HG03139 (cell line): ENCODE data around the gene GNL1.
"Not testable (repeated sequence)": the region's sequence is repeated elsewhere in the genome, so short reads cannot be mapped to it uniquely, and the experiment has no call there.

Source experiments
- ATAC-seq: cut with Tn5 transposase; IDR thresholded peaks from one replicate; pipeline ENCODE4 v1.9.1; 2021; ENCODE audit not compliant: unreplicated experiment

The GNL1 gene

GRCh38 chr6:30556066-30556905, at the start of gene GNL1:
GNL1 (minus strand) TSS chr6:30556489; CDS start chr6:30556203, 286 bp downstream.
- ATAC-seq, result peak; percentile 56

- no peak for ATAC-seq
Observed at GRCh38 chr6:30603961-30604360, 47.7 kb upstream of the GNL1 start.

- no peak for ATAC-seq
Observed at GRCh38 chr6:30601815-30602641, 45.7 kb upstream of the GNL1 start.

GRCh38 chr6:30601436-30601814, 45.1 kb upstream of the GNL1 start:
- ATAC-seq, result no peak

- no peak for ATAC-seq
Observed at GRCh38 chr6:30600451-30600961, 44.2 kb upstream of the GNL1 start.

- ATAC-seq, result no peak
Observed at GRCh38 chr6:30599625-30600324, 43.5 kb upstream of the GNL1 start.

- ATAC-seq, result no peak
Observed at GRCh38 chr6:30598912-30599624, 42.8 kb upstream of the GNL1 start.

- not testable (repeated sequence) for ATAC-seq
Observed at GRCh38 chr6:30597315-30598144, 41.2 kb upstream of the GNL1 start.

GRCh38 chr6:30592287-30592686, 36.0 kb upstream of the GNL1 start:
- no peak for ATAC-seq

- ATAC-seq, result no peak
Observed at GRCh38 chr6:30591008-30591407, 34.7 kb upstream of the GNL1 start.

GRCh38 chr6:30590509-30590908, 34.2 kb upstream of the GNL1 start:
- no peak for ATAC-seq

- ATAC-seq, result no peak
Observed at GRCh38 chr6:30589754-30590358, 33.6 kb upstream of the GNL1 start.

GRCh38 chr6:30583921-30584320, 27.6 kb upstream of the GNL1 start:
- no peak for ATAC-seq

- ATAC-seq, result no peak
Observed at GRCh38 chr6:30578051-30578450, 21.8 kb upstream of the GNL1 start.

GRCh38 chr6:30573113-30573512, 16.8 kb upstream of the GNL1 start:
- no peak for ATAC-seq

- no peak for ATAC-seq
Observed at GRCh38 chr6:30572148-30572547, 15.9 kb upstream of the GNL1 start.

GRCh38 chr6:30571762-30572082, 15.4 kb upstream of the GNL1 start:
- no peak for ATAC-seq

GRCh38 chr6:30571075-30571761, 14.9 kb upstream of the GNL1 start, which contains the start of gene ABCF1:
ABCF1 (plus strand) TSS chr6:30571442; CDS start chr6:30571488, 46 bp downstream.
- ATAC-seq, result peak; percentile 88

- ATAC-seq, result peak; percentile 24
Observed at GRCh38 chr6:30570740-30571074, 14.4 kb upstream of the GNL1 start.
